Measurements from ENCODE around the gene TCF4.

The TCF4 gene

DNA sequence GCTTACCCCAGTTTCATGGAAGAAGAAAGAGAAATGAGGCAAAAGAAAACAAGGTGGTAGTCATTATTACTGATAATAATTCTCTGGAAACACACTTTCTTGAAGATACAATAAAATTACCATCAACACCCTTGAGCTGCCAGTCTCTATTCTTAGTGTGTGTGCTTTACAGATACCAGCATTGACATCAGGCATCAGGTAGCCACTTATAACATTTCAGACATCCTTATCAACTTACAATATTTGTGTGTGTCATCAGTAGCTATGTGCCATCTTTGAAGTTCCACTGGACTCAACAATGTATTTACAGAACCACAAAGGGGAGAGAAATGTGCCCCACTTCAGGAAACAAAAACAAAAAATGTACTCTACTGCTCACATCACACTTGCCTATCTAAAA, 62.1 kb downstream of the TCF4 start:
- H3K36me3 ChIP-seq (ENCODE audit: control insufficient read depth, insufficient read depth, low read length), result no peaks in the 10 kb centered on the region
- no peaks in the 10 kb centered on the region for H3K4me1 ChIP-seq (ENCODE audit: control insufficient read depth, insufficient read depth, low read length, poor library complexity, severe bottlenecking)
- no peak overlapping the region for H3K27ac ChIP-seq (ENCODE audit: insufficient read depth, low read length, poor library complexity, severe bottlenecking)
- no peaks in the 10 kb centered on the region for H3K9me3 ChIP-seq (ENCODE audit: control insufficient read depth, low read length)
- no peak overlapping the region for H3K4me3 ChIP-seq (ENCODE audit: insufficient read depth, low read depth, low read length, poor library complexity, severe bottlenecking)
- no peak for DNase-seq
- H3K27me3 ChIP-seq (replicated peaks; ENCODE audit: control insufficient read depth, insufficient read depth, low read length, poor library complexity, severe bottlenecking), result no peaks in the 10 kb centered on the region

- H3K9me3 ChIP-seq (ENCODE audit: control insufficient read depth, low read length), result no peaks in the 10 kb centered on the region
- H3K4me3 ChIP-seq (ENCODE audit: insufficient read depth, low read depth, low read length, poor library complexity, severe bottlenecking), result no peak overlapping the region
- no peaks in the 10 kb centered on the region for H3K36me3 ChIP-seq (ENCODE audit: control insufficient read depth, insufficient read depth, low read length)
- no peak overlapping the region for H3K27ac ChIP-seq (ENCODE audit: insufficient read depth, low read length, poor library complexity, severe bottlenecking)
- DNase-seq, result no peak
- H3K4me1 ChIP-seq (ENCODE audit: control insufficient read depth, insufficient read depth, low read length, poor library complexity, severe bottlenecking), result no peaks in the 10 kb centered on the region
- H3K27me3 ChIP-seq (replicated peaks; ENCODE audit: control insufficient read depth, insufficient read depth, low read length, poor library complexity, severe bottlenecking), result no peaks in the 10 kb centered on the region
Measured at GRCh38 chr18:55524353-55525073, 63.5 kb downstream of the TCF4 start.

- no peak overlapping the region for H3K27ac ChIP-seq (ENCODE audit: insufficient read depth, low read length, poor library complexity, severe bottlenecking)
- no peaks in the 10 kb centered on the region for H3K27me3 ChIP-seq (replicated peaks; ENCODE audit: control insufficient read depth, insufficient read depth, low read length, poor library complexity, severe bottlenecking)
- H3K4me3 ChIP-seq (ENCODE audit: insufficient read depth, low read depth, low read length, poor library complexity, severe bottlenecking), result no peak overlapping the region
- no peaks in the 10 kb centered on the region for H3K9me3 ChIP-seq (ENCODE audit: control insufficient read depth, low read length)
- H3K4me1 ChIP-seq (ENCODE audit: control insufficient read depth, insufficient read depth, low read length, poor library complexity, severe bottlenecking), result no peaks in the 10 kb centered on the region
- no peak for DNase-seq
- H3K36me3 ChIP-seq (ENCODE audit: control insufficient read depth, insufficient read depth, low read length), result no peaks in the 10 kb centered on the region
Measured at GRCh38 chr18:55523001-55523400, 65.0 kb downstream of the TCF4 start.

DNA sequence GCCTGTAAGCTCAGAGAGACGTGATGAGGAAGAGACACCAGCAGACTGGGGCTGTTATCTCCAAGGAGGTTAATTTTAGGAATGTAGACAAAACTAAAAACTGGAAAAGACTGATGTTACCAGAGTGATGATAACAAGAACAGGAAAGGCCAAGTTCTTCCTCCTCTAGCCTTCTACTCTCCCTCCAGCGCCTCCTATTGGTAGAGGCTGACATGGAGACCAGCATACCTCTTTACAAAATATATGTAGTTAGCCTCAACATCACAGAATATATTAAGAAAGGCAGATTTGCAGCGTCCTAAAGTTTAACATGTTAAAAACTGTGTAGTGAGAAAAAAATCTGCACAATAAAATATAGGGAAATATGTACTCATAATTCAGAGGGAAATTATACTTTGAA, 66.0 kb downstream of the TCF4 start:
- no peaks in the 10 kb centered on the region for H3K27me3 ChIP-seq (replicated peaks; ENCODE audit: control insufficient read depth, insufficient read depth, low read length, poor library complexity, severe bottlenecking)
- no peak for DNase-seq
- H3K9me3 ChIP-seq (ENCODE audit: control insufficient read depth, low read length), result no peaks in the 10 kb centered on the region
- H3K27ac ChIP-seq (ENCODE audit: insufficient read depth, low read length, poor library complexity, severe bottlenecking), result no peak overlapping the region
- no peaks in the 10 kb centered on the region for H3K36me3 ChIP-seq (ENCODE audit: control insufficient read depth, insufficient read depth, low read length)
- no peaks in the 10 kb centered on the region for H3K4me1 ChIP-seq (ENCODE audit: control insufficient read depth, insufficient read depth, low read length, poor library complexity, severe bottlenecking)
- no peak overlapping the region for H3K4me3 ChIP-seq (ENCODE audit: insufficient read depth, low read depth, low read length, poor library complexity, severe bottlenecking)

DNA sequence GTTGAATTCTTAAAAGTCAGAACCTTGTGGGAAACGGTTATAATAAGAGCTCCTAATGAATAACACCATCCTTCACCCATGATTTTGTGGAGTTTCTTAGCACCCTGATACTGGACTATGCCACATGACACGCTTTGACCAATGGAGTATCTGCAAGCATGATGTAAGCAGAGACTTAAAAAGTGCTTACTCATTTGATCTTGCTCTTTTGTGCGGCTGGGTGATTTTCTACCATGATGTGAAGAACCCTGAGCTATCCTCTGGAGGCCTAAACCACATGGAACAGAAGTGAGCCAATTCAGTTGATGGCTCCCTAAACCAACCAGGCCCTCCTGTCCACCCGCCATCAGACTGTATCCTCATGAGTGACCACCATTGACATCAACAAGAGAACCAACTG, 70.9 kb downstream of the TCF4 start:
- no peak overlapping the region for H3K4me3 ChIP-seq (ENCODE audit: insufficient read depth, low read depth, low read length, poor library complexity, severe bottlenecking)
- H3K36me3 ChIP-seq (ENCODE audit: control insufficient read depth, insufficient read depth, low read length), result no peaks in the 10 kb centered on the region
- H3K27me3 ChIP-seq (replicated peaks; ENCODE audit: control insufficient read depth, insufficient read depth, low read length, poor library complexity, severe bottlenecking), result no peaks in the 10 kb centered on the region
- DNase-seq, result no peak
- no peaks in the 10 kb centered on the region for H3K4me1 ChIP-seq (ENCODE audit: control insufficient read depth, insufficient read depth, low read length, poor library complexity, severe bottlenecking)
- H3K27ac ChIP-seq (ENCODE audit: insufficient read depth, low read length, poor library complexity, severe bottlenecking), result no peak overlapping the region
- H3K9me3 ChIP-seq (ENCODE audit: control insufficient read depth, low read length), result no peaks in the 10 kb centered on the region

GRCh38 chr18:55515941-55516710, 71.9 kb downstream of the TCF4 start:
- H3K27ac ChIP-seq (ENCODE audit: insufficient read depth, low read length, poor library complexity, severe bottlenecking), result no peak overlapping the region
- H3K4me1 ChIP-seq (ENCODE audit: control insufficient read depth, insufficient read depth, low read length, poor library complexity, severe bottlenecking), result no peaks in the 10 kb centered on the region
- H3K27me3 ChIP-seq (replicated peaks; ENCODE audit: control insufficient read depth, insufficient read depth, low read length, poor library complexity, severe bottlenecking), result no peaks in the 10 kb centered on the region
- no peaks in the 10 kb centered on the region for H3K36me3 ChIP-seq (ENCODE audit: control insufficient read depth, insufficient read depth, low read length)
- no peaks in the 10 kb centered on the region for H3K9me3 ChIP-seq (ENCODE audit: control insufficient read depth, low read length)
- no peak for DNase-seq
- H3K4me3 ChIP-seq (ENCODE audit: insufficient read depth, low read depth, low read length, poor library complexity, severe bottlenecking), result no peak overlapping the region

- Histone ChIP-seq H3K9me3 (ENCODE audit: control insufficient read depth, low read length) (no peaks in the 10 kb centered on the region), H3K27me3 (replicated peaks; ENCODE audit: control insufficient read depth, insufficient read depth, low read length, poor library complexity, severe bottlenecking) (no peaks in the 10 kb centered on the region), H3K4me3 (ENCODE audit: insufficient read depth, low read depth, low read length, poor library complexity, severe bottlenecking) (no peak overlapping the region), H3K4me1 (ENCODE audit: control insufficient read depth, insufficient read depth, low read length, poor library complexity, severe bottlenecking) (no peaks in the 10 kb centered on the region), H3K27ac (ENCODE audit: insufficient read depth, low read length, poor library complexity, severe bottlenecking) (no peak overlapping the region), H3K36me3 (ENCODE audit: control insufficient read depth, insufficient read depth, low read length) (no peaks in the 10 kb centered on the region)
- DNase-seq, result no peak
Measured at GRCh38 chr18:55515214-55515613, 72.8 kb downstream of the TCF4 start.

DNA sequence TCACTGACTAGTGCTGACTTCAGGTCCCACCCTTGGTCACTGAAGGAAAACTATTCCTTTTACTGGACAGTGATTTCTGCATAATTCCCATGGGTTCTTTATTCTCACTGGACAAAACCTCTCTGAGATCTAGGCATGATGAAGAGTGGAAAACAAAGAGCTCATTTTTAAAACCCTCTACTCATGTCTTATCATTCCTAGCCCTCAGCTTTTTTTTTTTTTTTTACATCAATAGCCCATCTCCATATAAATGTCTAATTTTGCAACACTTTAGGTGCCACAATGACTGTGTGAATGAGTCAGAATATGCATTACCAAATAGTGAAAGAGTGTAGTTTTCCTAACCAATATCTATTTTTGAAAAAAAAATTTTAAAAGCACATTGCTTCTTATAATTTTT, 74.8 kb downstream of the TCF4 start:
- Histone ChIP-seq H3K4me1 (ENCODE audit: control insufficient read depth, insufficient read depth, low read length, poor library complexity, severe bottlenecking) (no peaks in the 10 kb centered on the region), H3K36me3 (ENCODE audit: control insufficient read depth, insufficient read depth, low read length) (no peaks in the 10 kb centered on the region), H3K27ac (ENCODE audit: insufficient read depth, low read length, poor library complexity, severe bottlenecking) (no peak overlapping the region), H3K27me3 (replicated peaks; ENCODE audit: control insufficient read depth, insufficient read depth, low read length, poor library complexity, severe bottlenecking) (no peaks in the 10 kb centered on the region), H3K4me3 (ENCODE audit: insufficient read depth, low read depth, low read length, poor library complexity, severe bottlenecking) (no peak overlapping the region), H3K9me3 (ENCODE audit: control insufficient read depth, low read length) (no peaks in the 10 kb centered on the region)
- DNase-seq, result no peak

- Histone ChIP-seq H3K4me1 (ENCODE audit: control insufficient read depth, insufficient read depth, low read length, poor library complexity, severe bottlenecking) (no peaks in the 10 kb centered on the region), H3K4me3 (ENCODE audit: insufficient read depth, low read depth, low read length, poor library complexity, severe bottlenecking) (no peak overlapping the region), H3K36me3 (ENCODE audit: control insufficient read depth, insufficient read depth, low read length) (no peaks in the 10 kb centered on the region), H3K27ac (ENCODE audit: insufficient read depth, low read length, poor library complexity, severe bottlenecking) (no peak overlapping the region), H3K27me3 (replicated peaks; ENCODE audit: control insufficient read depth, insufficient read depth, low read length, poor library complexity, severe bottlenecking) (no peaks in the 10 kb centered on the region), H3K9me3 (ENCODE audit: control insufficient read depth, low read length) (no peaks in the 10 kb centered on the region)
- DNase-seq, result no peak
Measured at GRCh38 chr18:55511277-55511676, 76.7 kb downstream of the TCF4 start.

- Histone ChIP-seq H3K27ac (ENCODE audit: insufficient read depth, low read length, poor library complexity, severe bottlenecking) (no peak overlapping the region), H3K27me3 (replicated peaks; ENCODE audit: control insufficient read depth, insufficient read depth, low read length, poor library complexity, severe bottlenecking) (no peaks in the 10 kb centered on the region), H3K4me1 (ENCODE audit: control insufficient read depth, insufficient read depth, low read length, poor library complexity, severe bottlenecking) (no peaks in the 10 kb centered on the region), H3K36me3 (ENCODE audit: control insufficient read depth, insufficient read depth, low read length) (no peaks in the 10 kb centered on the region), H3K4me3 (ENCODE audit: insufficient read depth, low read depth, low read length, poor library complexity, severe bottlenecking) (no peak overlapping the region), H3K9me3 (ENCODE audit: control insufficient read depth, low read length) (no peaks in the 10 kb centered on the region)
- DNase-seq, result no peak
Measured at GRCh38 chr18:55510809-55511208, 77.2 kb downstream of the TCF4 start.
